ENCODE measurements around the gene TMEM263. TPM values are rescaled to one million over a fixed set of nuclear protein-coding genes. Genes with fewer than 3 reads are reported as not detected.

Gene TMEM263
- total and polyA plus RNA-seq, 9 of the 15 experiments (the other 6 are each of a cell fraction or from before 2014, with no cell fraction given), result 12.6 to 36.7 (median 24.4) TPM

DNA sequence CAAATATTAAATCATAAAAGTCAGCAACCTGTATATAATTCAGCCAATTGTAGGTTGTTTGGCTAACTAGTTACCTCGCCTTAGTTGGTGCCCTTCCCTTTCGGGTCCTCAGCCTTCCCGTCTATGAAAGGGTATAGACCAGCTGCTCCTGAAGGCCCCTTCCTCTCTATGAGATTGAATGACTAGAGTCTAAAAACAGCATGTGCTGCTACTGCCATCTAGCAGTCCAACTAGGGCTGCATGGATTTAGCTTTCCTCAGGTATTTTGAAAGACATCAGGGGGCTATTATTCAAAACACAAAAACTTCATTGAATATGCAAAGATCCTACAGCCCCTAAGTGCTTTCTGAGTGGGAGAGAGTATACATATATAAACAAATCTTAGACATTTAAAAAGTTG, 37.0 kb upstream of the TMEM263 start (continued):
- TF ChIP-seq RAD21 (CRISPR knock-in tag; conservative IDR thresholded peaks at IDR 0.05 in 1 of 2, IDR thresholded peaks at IDR 0.05 in 1 of 2) (peak; percentile 63 to 73), CHD1 (IDR thresholded peaks at IDR 0.05; ENCODE audit: low read length) (no peak), HEY1 (CRISPR knock-in tag; IDR thresholded peaks at IDR 0.05; ENCODE audit: borderline replicate concordance) (0 out of 2 replicates have a peak, but pooled peaks have one; percentile 54)

DNA sequence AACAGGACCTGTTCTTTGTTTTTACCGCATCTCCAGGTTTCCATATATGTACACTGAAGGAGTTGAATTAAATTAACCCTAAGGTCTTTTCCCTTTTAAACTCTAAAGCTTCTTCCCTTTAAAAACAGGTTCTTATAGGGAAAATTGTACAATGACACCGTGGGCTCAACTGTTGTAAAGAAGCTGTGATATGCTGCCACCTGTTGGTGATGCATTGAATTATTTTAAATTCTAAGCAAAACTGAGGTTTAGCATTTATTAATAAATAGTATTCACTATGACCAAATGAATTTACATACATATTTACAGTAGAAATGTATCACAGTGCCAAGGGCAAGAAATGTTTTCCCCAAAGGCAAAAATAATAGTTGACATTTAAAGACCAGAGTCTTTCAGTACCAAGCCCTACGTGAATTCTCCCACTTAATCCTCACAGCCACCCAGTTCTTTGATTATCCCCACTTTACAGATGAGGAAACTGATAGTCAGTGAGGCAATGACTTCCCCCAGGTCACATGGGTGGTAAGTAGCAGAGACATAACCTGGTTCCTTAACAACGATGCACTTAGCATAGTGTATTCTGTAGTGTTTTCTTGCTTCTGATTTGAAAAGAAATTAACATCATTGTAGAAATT, 35.7 kb upstream of the TMEM263 start:
- no peaks in the 10 kb centered on the region for H3K36me3 ChIP-seq (ENCODE audit: control insufficient read depth, insufficient read depth, low read length)
- no peaks in the 10 kb centered on the region for H4K20me1 ChIP-seq (replicated peaks; ENCODE audit: control insufficient read depth, insufficient read depth, low read length)
- ChIA-PET POLR2A (interaction anchor here (0.7 to 1.1 kb wide), 2 partner anchors 26 to 32 kb away, joined by 3 read pairs; no protein-coding TSS in a partner anchor), CTCF (ENCODE audit: low intra/inter-chr PET ratio) (interaction anchor here (1.2 to 2.8 kb wide), 5 partner anchors 12 to 694 kb away, joined by 3 to 35 read pairs (median 7); partner anchors contain the start of gene POLR3B)
- no peak overlapping the region for H3K9ac ChIP-seq (ENCODE audit: insufficient read depth in 1 of 2, low read depth in 2 of 2, low read length in 2 of 2)
- H2AFZ ChIP-seq (ENCODE audit: low read depth, low read length), result no peak overlapping the region
- H3K79me2 ChIP-seq (ENCODE audit: control insufficient read depth, insufficient read depth, low read length), result no peaks in the 10 kb centered on the region
- peaks cover 7 to 11% of the 10 kb centered on the region in 2 experiments; a peak in 3 of 5 replicates for H3K27me3 ChIP-seq (ENCODE audit: control insufficient read depth in 2 of 2, insufficient read depth in 2 of 2, low read length in 2 of 2)
- WGBS (ENCODE audit: insufficient coverage, low coverage, missing lambda C conversion rate), result 10% methylated on average over 4 of the region's 4 CpGs
- DNase-seq (ENCODE audit: extremely low read depth in 1 of 4, low spot score in 3 of 4) (peak; percentile 52 to 61 (median 58)), FAIRE-seq (peak; percentile 63), ATAC-seq (peak; percentile 69)
- in situ Hi-C loops (cut with MboI), result loop anchor here (5.0 kb wide), 1 partner anchor 538 kb away; no protein-coding TSS in a partner anchor
- H3K9me1 ChIP-seq (ENCODE audit: control insufficient read depth, insufficient read depth, low read length), result no peaks in the 10 kb centered on the region
- intact Hi-C loops (cut with micrococcal nuclease), result loop anchor here (5.0 to 10.0 kb wide), 4 partner anchors 78 to 693 kb away; no protein-coding TSS in a partner anchor
- no peak overlapping the region for H3K4me3 ChIP-seq
- no peaks in the 10 kb centered on the region for H3K9me3 ChIP-seq (replicated peaks; ENCODE audit: control insufficient read depth, insufficient read depth, low read depth, low read length)
- no TSS peak for BruUV-seq (replicated peaks)
- H3K4me1 ChIP-seq (replicated peaks in 1 of 2; ENCODE audit: control insufficient read depth in 2 of 2, insufficient read depth in 2 of 2, low read length in 2 of 2), result no peaks in the 10 kb centered on the region
- no peak overlapping the region for H3K4me2 ChIP-seq (ENCODE audit: insufficient read depth, low read length)
- no peak overlapping the region for H3K27ac ChIP-seq (ENCODE audit: extremely low read depth, low read depth, low read length)
- no peak for TF ChIP-seq RFX7 (CRISPR knock-in tag; IDR thresholded peaks at IDR 0.05)
- peak; percentile 46 for TF ChIP-seq SMC3 (conservative IDR thresholded peaks at IDR 0.05; ENCODE audit: insufficient read depth, low read depth, low read length)
- no peak for TF ChIP-seq GABPA (tag; conservative IDR thresholded peaks at IDR 0.05; ENCODE audit: low read depth)
- peak; percentile 17 for TF ChIP-seq DACH1 (IDR thresholded peaks at IDR 0.05; ENCODE audit: partially characterized antibody)
- TF ChIP-seq RAD21 (CRISPR knock-in tag; conservative IDR thresholded peaks at IDR 0.05 in 1 of 2, IDR thresholded peaks at IDR 0.05 in 1 of 2), result peak; percentile 66 to 84
- TF ChIP-seq, protein P1, sequence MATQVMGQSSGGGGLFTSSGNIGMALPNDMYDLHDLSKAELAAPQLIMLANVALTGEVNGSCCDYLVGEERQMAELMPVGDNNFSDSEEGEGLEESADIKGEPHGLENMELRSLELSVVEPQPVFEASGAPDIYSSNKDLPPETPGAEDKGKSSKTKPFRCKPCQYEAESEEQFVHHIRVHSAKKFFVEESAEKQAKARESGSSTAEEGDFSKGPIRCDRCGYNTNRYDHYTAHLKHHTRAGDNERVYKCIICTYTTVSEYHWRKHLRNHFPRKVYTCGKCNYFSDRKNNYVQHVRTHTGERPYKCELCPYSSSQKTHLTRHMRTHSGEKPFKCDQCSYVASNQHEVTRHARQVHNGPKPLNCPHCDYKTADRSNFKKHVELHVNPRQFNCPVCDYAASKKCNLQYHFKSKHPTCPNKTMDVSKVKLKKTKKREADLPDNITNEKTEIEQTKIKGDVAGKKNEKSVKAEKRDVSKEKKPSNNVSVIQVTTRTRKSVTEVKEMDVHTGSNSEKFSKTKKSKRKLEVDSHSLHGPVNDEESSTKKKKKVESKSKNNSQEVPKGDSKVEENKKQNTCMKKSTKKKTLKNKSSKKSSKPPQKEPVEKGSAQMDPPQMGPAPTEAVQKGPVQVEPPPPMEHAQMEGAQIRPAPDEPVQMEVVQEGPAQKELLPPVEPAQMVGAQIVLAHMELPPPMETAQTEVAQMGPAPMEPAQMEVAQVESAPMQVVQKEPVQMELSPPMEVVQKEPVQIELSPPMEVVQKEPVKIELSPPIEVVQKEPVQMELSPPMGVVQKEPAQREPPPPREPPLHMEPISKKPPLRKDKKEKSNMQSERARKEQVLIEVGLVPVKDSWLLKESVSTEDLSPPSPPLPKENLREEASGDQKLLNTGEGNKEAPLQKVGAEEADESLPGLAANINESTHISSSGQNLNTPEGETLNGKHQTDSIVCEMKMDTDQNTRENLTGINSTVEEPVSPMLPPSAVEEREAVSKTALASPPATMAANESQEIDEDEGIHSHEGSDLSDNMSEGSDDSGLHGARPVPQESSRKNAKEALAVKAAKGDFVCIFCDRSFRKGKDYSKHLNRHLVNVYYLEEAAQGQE (IDR thresholded peaks at IDR 0.05; ENCODE audit: borderline replicate concordance), result peak; percentile 48; the same call in 1 of the 2 replicates
- TF ChIP-seq, protein P1 (CRISPR knock-in tag; IDR thresholded peaks at IDR 0.05; ENCODE audit: low read depth), result no peak
- TF ChIP-seq RBM25 (IDR thresholded peaks at IDR 0.05; ENCODE audit: low read depth, low read length, severe bottlenecking), result peak; percentile 52
